ENCODE data around the gene CRADD.
"Not testable (repeated sequence)": the region's sequence is repeated elsewhere in the genome, so short reads cannot be mapped to it uniquely, and the experiment has no call there.

Gene CRADD

DNA sequence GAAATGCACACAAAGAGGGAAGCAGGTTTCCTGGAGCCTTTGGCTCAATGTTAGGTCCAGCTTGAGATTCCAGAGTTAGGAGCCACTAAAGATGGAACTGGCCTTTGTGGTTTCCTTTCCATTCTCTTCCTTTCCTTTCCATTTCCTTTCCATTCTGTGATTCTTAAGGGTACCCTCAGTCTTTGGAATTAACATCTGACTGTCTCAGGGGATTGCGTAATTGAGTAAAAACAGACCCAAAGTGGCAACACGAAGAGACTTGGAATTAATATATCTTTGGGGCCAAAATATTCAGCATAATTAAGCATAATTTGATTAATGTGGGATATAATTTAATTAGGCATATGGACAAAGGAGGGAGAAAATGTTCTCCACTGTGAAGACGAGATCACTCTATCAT, 205.6 kb downstream of the CRADD start:
- no peak for DNase-seq

- DNase-seq = no peak
These were observed 206.4 kb downstream of the CRADD start for GRCh38 chr12:93883436-93884154.

DNA sequence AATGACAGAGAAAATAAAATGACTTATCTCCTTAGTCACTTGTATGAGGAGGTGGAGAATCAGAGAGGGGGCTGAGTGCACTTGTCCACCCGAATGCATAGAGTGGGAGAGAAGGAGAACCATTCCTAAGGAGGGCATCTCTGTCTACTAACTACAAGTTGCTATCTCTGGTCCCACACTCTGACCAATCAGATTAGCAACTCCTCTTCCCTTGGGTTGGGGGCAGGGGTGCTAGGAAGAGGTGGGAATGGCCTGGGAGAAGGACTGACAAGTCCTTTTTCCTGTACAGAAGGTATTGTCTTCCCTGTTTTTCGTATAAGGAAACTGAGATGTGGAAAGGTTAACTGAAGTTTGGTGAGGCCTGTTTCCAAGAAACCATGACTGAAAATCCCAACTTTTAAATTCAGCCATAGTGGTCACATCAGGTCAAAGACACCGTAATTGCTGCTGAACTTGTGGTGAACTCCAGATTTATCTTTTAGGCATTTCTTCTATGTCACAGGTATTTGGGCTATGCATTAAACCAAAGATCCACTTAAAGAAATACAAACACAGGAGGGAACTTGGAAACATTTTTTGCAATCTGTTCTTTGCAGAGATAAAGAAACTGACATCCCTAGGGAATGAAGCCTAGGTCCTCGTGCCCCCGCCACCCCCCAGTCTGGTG, 207.8 kb downstream of the CRADD start:
- no peak for DNase-seq

DNA sequence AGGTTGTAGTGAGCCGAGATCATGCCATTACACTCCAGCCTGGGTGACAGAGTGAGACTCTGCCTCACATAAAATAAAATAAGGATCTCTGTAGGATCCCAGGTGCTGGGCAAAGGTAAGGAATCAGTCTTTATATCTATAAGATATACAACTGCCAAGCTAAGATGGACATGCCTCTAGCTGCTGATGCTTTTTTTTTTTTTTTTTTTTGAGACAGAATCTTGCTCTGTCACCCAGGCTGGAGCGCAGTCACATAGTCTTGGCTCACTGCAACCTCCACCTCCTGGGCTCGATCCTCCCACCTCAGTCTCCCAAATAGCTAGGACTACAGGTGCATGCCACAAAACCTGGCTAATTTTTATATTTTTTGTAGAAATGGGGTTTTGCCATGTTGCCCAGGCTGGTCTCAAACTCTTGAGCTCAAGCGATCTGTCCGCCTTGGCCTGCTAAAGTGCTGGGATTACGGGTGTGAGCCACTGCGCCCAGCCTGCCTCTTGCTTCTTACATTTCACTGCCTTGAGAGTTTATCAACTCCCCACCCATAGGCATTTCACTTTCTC, 208.9 kb downstream of the CRADD start:
- DNase-seq = not testable (repeated sequence)

GRCh38 chr12:93886533-93887511, 209.6 kb downstream of the CRADD start:
- DNase-seq = no peak

- DNase-seq = no peak
These were observed 211.8 kb downstream of the CRADD start for GRCh38 chr12:93888964-93889363.

DNA sequence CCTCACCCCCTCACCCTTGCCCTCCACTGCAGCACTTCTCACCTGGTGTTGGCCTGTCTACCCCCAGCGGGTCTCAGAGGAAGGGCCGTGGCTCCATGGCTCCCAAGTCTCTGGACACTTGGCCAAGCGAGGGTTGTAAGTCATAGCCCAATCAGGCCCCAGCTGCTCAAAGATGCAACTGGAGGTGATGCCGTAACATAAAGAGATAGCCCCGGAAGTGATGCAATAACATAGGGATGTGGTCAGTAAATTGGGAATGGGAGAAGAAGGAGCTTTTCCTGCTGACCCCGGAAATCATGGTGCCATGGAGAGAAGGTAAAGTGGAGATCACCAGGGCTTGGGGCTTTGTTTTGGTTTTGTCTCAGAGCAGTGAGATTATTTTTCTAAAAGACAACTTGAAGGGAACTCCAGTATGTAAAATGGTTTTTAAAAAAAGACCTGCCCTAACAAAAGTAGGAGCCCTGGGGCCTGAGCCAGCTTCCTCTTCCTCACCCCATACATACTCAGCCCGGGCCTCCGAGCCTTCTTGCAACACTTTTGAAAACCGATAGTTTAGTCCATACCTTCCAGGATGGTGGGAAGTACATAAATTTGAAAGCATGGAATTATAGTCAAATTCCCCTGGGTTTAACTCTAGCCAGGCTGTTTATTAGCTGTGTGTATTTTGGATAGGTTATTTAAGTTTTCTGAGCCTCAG, 212.5 kb downstream of the CRADD start:
- DNase-seq = no peak

GRCh38 chr12:93892423-93893268, 215.5 kb downstream of the CRADD start:
- no peak for DNase-seq

- no peak for DNase-seq
These were observed 217.4 kb downstream of the CRADD start for GRCh38 chr12:93894391-93895088.

GRCh38 chr12:93895089-93895445, 217.9 kb downstream of the CRADD start:
- no peak for DNase-seq

DNA sequence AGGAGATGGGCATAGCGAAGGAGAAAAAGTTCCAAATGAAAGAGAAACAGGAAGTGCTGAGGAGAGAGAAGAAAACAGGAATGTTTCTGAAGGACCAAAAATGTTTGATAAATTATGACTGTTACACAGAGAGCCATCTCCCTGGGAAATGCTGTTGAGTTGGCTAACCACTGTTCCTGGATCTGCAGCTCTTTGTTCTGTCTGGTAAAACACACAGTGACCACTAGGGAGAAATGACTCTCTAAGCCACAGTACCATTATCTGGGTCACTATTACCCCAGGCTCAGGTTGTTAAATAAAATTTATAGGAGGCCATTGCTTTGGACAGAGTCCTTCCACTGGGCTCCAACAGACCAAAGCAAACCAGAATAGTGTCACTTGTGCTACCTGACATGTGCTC, 219.3 kb downstream of the CRADD start:
- DNase-seq = no peak

- no peak for DNase-seq
These were observed 219.8 kb downstream of the CRADD start for GRCh38 chr12:93896952-93897351.

- DNase-seq = no peak
These were observed 224.6 kb downstream of the CRADD start for GRCh38 chr12:93901739-93902138.

DNA sequence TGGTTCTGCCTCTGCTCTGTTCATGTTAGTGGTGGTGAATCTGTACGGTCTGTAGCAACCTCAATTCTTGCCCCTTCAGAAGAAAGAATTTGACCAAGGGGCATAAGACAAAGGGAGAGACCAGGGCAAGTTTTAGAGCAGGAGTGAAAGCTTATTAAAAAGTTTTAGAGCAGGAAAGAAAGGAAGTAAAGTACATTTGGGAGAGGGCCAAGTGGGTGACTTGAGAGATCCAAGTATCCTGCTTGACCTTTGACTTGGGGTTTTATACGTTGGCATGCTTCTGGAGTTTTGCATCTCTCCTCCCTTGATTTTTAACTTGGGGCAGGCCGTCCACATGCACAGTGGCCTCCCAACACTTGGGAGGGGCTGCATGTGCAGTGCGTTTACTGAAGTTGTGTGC, 225.0 kb downstream of the CRADD start:
- no peak for DNase-seq

GRCh38 chr12:93902736-93903562, 225.8 kb downstream of the CRADD start:
- no peak for DNase-seq

DNA sequence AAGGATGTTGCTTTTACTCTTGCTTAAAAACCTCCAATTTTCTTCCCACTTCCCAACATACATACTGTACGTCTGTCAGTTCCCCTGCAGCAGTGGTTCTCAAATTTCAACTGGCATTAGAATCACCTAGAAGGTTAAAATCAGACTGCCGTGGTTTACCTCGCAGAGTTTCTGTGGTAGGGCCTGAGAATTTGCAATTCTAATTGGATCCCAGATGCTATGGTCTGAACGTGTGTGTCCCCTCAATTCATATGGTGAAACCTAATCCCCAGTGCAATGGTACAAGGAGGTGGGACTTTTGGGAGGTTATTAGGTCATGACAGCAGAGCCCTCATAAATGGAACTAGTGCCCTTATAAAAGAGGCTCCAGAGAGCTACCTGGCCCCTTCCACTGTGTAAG, 226.9 kb downstream of the CRADD start:
- no peak for DNase-seq

DNA sequence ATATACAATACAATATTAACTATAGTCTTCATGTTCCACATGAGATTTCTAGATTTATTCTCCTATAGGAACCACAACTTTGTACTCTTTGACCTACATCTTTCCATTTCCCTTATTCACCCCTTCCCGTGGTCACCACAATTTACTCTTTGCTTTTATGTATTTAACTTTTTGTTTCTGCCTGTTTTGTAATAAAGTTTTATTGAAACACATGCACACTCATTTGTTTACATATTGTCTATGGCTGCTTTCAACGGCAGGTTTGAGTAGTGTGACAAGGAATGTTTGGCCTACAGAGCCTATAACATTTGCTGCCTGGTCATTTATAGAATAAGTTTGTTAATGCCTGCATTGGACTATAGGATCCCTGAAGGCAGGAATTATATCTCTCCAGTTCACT, 231.1 kb downstream of the CRADD start:
- DNase-seq = no peak

GRCh38 chr12:93908846-93909567, 231.8 kb downstream of the CRADD start:
- no peak for DNase-seq

DNA sequence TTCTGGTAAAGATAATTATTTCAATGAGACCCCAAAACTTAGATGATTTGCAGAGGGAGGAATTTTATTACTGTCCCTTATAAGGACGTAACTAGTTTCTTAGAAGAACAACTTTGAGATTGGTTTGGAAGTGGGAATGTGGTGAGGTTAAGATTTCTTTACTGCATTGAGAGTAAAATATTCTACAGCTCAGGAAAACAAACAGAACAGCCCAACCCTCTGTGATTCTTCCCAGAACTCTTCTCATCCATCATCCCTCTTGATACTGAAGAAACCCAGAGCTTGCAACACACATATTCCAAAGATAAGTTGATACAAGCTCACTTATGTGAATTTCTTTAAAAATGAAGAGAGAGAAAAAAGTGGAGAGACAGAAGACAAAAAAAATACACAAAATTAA, 234.2 kb downstream of the CRADD start:
- no peak for DNase-seq
